Epithelial cell of esophagus (primary cell): ENCODE data around the gene FOXK2.
A peak's percentile ranks its signal among the peaks of the same experiment; 100 is the strongest.

Source experiments
- DNase-seq: peaks from one replicate; pipeline ENCODE4 v3.0.0; 2010; ENCODE audit warnings: low read depth
- H3K4me3 ChIP-seq: 2 replicates; pipeline ENCODE4 v1.5.1; 2011; ENCODE audit warnings: mild to moderate bottlenecking, low read length, control low read depth
- CTCF ChIP-seq: IDR thresholded peaks from 2 replicates; pipeline ENCODE4 v1.5.1; 2011; ENCODE audit warnings: low read depth, mild to moderate bottlenecking, low read length, control low read depth, inconsistent platforms; ENCODE audit not compliant: insufficient read depth; ENCODE audit errors: missing control alignments

FOXK2 gene

GRCh38 chr17:82489851-82490511 is 29.6 kb upstream of the FOXK2 start:
- no peak for TF ChIP-seq CTCF
- H3K4me3 ChIP-seq = no peak overlapping the region
- no peak for DNase-seq

DNA sequence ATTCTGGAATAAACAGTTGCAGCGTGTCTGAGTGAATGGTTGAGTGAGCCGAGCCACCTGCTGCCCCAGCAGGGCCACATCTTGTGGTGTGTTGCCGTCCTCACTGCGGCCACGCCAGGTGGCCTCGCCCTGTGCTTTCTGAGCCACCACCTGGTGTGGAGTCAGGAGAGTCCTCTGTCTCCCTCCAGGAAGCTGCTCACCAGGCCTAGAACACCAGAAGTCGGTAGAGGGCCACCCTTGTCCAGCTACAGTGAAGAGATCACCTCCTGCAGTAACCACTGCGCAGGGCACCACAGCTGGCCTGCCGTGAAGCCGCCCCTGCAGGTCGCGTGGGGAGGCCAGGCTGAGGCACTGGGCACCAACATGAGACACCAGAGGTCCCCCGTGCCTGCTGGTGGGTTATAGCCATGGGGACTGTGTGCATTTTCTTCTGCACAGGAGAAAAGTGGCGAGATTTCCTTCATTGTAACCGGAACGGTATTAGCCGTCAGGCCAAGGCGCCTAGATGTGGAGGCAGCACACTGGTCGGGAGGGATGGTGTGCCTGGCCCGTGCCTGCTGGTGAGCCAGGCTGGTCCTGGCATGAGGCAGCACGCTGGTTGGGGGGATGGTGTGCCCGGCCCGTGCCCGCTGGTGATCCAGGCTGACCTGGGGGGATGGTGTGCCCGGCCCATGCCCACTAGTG is 28.9 kb upstream of the FOXK2 start:
- no peak overlapping the region for H3K4me3 ChIP-seq
- no peak for TF ChIP-seq CTCF
- no peak for DNase-seq

GRCh38 chr17:82491196-82491530 is 28.4 kb upstream of the FOXK2 start:
- no peak for DNase-seq
- no peak for TF ChIP-seq CTCF
- H3K4me3 ChIP-seq = no peak overlapping the region

DNA sequence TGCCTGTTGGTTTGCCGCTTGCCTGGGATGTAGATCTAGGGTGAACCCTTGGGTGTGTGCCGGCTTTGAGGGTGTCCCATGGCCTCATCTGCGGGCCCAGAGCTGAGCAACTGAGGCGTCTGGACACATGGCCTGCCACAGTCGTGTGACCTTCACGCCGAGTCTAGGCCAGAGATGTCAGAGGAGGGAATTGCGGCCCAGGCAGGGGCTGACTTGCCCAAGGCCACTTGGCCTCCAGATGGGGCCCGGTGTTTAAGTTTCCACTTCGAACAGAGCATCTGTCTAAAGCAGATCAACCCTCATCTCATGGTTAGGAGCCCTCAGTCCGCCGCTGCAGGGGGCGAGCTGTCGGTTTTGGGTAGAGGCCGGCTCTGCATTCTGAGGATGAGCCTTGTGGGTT is 28.0 kb upstream of the FOXK2 start:
- no peak for TF ChIP-seq CTCF
- H3K4me3 ChIP-seq = no peak overlapping the region
- no peak for DNase-seq

DNA sequence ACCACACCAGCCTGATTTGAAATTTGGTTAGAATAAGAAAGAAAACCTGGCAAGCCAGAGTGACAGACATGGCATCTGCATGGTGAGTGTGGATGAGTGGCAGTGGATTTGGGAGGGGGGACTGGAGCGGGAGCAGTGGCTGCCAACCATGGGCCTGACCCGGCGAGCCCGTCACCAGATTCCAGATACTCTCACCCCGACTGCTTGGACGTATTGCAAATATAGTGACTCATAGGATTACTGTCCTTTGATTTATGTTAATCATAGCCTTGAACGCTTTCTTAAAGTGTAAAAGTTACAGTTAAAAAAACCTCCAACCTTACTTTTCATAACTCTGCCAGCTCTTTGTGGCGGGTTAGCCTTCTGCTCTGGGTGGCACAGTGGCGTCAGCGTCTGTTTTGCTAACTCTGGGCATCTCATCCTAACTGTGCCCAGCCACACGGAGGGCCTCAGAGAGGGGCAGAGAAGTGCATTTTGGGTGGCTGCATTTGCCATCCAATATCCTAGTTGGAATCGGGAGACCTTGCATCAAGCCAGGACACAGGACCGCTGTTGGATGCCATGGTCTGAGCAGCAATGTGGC is 26.8 kb upstream of the FOXK2 start:
- DNase-seq = peak; percentile 83
- no peak for TF ChIP-seq CTCF
- H3K4me3 ChIP-seq = no peak overlapping the region

GRCh38 chr17:82493226-82493781 is 26.2 kb upstream of the FOXK2 start:
- H3K4me3 ChIP-seq = no peak overlapping the region
- peak; percentile 35 for DNase-seq
- TF ChIP-seq CTCF = no peak
